Stimulated activated CD8-positive, alpha-beta memory T cell treated with anti-CD3 and anti-CD28 coated beads, Interleukin-12 subunit alpha, Interleukin-12 subunit beta, amount 100 ng/mL, for 1 hour (primary cell): Measurements from ENCODE around the gene PPP1R12B.
"Not testable (repeated sequence)": the region's sequence is repeated elsewhere in the genome, so short reads cannot be mapped to it uniquely, and the experiment has no call there.

ENCODE experiments used
- DNase-seq: peaks from one replicate; pipeline ENCODE4 v3.0.0-alpha.2; 2020; ENCODE audit warnings: low read depth

The PPP1R12B gene

DNA sequence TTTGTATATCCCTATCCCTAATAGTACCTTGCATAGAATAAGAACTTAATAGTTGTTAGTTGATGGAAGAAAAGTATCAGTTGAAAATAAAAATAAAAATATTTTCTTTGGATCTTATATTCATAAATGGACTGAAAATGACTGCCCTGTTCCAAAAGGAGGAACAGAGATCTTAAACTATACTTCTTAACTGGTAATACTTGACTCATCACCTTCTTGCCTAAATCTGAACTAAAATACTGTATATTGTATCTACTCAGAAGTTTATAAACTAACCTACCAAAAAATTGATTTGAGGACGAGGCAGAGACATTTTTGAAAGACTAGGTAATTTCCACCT is 182.9 kb downstream of the PPP1R12B start:
- no peak for DNase-seq

- not testable (repeated sequence) for DNase-seq
These were observed 183.5 kb downstream of the PPP1R12B start for GRCh38 chr1:202531812-202532616.

DNA sequence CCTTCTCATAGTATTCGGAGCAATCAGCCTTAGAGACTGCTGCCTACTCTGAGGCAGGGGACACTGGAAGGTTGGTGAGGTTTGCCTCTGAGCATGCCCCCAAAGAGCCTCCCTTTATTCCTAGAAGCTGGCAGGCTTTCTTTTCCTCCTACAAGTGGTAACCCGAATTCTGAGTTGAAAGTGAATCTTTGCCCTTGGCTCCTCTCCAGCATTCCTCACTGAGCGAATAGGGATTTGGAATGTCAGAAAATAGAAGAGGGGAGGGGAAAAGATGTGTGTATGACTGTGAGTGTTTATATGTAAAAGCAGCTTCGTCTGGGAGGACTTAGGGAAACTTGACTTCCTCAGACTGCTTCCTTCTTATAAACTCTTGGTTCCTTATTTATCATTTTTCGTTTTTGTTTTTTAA is 190.7 kb downstream of the PPP1R12B start:
- DNase-seq, result not testable (repeated sequence)

DNA sequence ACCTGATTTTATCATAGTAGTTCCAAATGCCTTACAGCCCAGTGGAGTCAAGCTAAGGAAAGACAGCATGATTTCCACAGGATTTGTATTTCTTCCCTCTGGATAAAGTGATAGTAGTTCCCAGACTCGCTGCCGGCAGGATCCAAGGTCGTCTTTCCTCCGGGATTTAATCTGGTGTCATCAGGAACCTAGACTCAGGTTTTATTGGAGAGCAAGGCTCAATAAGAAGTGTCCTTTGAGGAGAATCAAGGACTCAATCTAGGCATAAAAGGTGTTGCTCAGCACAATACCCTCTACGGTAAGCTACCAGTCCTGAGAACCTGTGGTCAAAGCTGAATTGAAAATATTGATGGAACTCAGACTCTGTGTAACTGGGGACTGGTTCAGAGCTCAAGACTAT is 191.1 kb downstream of the PPP1R12B start:
- not testable (repeated sequence) for DNase-seq

- DNase-seq, result no peak
These were observed 191.5 kb downstream of the PPP1R12B start for GRCh38 chr1:202540014-202540413.

GRCh38 chr1:202540448-202540847 is 191.9 kb downstream of the PPP1R12B start:
- no peak for DNase-seq

GRCh38 chr1:202540858-202541257 is 192.4 kb downstream of the PPP1R12B start:
- DNase-seq, result not testable (repeated sequence)

GRCh38 chr1:202542415-202542814 is 193.9 kb downstream of the PPP1R12B start:
- not testable (repeated sequence) for DNase-seq

DNA sequence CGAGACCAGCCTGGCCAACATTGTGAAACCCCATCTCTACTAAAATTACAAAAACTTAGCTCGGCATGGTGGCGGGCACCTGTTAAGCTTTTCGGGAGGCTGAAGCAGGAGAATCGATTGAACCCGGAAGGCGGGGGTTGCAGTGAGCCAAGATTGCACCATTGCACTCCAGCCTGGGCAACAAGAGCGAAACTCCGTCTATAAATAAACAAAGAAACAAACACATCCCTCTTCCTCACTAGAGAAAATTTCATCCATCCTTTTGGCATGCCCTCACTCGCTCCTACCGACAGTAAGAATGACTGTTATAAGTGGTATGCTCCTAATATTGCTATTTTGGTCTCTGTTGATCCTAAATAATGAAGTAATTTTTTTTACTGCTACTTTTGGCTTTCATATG is 195.0 kb downstream of the PPP1R12B start:
- not testable (repeated sequence) for DNase-seq

- not testable (repeated sequence) for DNase-seq
These were observed 196.4 kb downstream of the PPP1R12B start for GRCh38 chr1:202544766-202545449.

DNA sequence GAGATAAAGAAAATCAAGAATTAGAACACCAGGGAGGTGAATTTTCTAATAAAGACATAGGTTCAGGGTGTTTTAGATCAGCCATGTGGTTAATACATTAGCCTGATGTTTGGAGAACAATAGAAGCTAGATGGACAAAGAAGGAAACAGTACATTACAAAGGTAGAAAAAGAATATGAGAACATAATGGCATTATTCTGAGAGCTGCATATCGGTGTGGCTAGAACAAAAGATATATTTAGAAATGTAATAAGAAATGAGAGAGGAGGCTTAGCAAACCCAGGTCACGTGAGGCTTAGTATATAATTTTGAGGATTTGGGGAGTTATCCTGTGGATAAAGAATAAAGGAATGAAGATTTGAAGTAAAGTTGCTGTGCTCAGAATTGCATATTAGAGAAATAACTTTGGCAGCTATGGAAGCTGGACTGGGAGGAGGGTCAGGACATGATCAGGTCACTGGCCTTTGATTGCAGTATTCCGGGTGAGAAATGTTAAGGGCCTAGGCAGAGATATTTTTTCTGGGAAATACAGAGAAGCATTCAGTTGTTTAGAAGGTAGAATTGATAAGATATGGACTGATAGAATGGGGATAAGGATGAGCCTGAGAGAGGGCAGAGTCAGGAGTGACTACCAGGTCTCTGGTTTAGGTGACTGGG is 197.3 kb downstream of the PPP1R12B start:
- DNase-seq, result not testable (repeated sequence)

GRCh38 chr1:202546377-202546776 is 197.9 kb downstream of the PPP1R12B start:
- DNase-seq, result not testable (repeated sequence)

- DNase-seq, result not testable (repeated sequence)
These were observed 198.3 kb downstream of the PPP1R12B start for GRCh38 chr1:202546796-202547195.

DNA sequence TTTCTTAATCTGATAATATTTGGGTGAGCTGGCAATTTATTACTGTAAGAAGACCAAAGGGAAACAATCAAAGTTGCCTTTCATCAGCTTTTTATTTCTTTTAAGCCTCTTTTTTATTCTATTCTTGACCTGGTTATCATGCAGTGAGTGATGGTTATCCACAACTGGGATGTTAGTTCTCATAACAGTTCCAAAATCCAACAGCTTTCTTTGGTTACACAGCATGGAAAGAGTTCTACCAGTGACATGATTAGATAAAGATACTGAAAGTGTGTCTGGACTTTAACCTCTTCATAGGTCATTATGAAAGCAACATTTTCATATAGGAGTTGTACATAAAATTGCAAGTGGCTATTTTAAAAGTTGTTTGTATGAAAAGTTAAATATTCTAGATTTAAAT is 198.7 kb downstream of the PPP1R12B start:
- DNase-seq, result no peak

- not testable (repeated sequence) for DNase-seq
These were observed 201.6 kb downstream of the PPP1R12B start for GRCh38 chr1:202550088-202550487.

DNA sequence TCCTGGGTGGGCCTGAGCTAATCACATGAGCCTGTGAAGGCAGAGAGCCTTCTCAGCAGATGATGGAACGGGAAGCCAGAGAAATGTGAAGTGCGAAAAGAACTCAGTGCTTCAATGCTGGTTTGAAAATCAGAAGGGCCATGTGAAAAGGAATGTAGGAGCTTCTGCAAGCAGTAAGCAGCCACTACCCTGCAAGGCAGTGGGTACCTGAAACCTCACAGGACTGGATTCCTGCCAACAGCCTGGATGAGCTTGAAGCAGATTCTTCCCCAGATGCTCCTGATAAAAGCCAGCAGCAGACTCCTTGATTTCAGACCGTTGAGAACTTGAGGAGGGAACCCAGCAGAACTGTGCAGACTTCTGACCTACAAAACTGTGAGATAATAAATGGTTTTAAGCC is 203.2 kb downstream of the PPP1R12B start:
- no peak for DNase-seq

- DNase-seq, result not testable (repeated sequence)
These were observed 204.1 kb downstream of the PPP1R12B start for GRCh38 chr1:202552615-202553014.

- not testable (repeated sequence) for DNase-seq
These were observed 204.6 kb downstream of the PPP1R12B start for GRCh38 chr1:202553078-202553477.

DNA sequence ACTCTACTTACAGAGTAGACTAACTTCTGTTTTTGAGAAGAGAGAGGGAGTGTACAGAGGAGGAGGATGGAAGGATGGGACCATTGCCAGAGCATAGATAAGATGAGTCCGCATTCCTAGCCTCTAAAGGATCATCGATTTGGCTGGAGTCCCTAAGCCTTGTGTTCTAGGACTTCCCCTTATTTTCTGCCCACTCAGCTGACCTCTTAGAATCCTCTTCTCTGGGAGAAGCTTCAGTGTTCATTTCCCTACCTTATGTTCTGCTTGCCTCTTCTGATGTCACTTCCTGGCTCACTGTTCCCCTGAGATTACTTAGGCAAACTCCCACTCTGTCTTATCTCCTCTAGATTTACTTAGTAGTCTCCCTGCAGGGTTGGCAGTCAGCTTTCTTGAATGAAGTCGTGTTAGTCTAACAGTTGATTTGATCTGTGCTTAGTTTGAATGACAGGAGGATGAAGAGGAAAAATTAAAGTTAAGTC is 205.1 kb downstream of the PPP1R12B start:
- no peak for DNase-seq

GRCh38 chr1:202554619-202555018 is 206.1 kb downstream of the PPP1R12B start:
- not testable (repeated sequence) for DNase-seq

DNA sequence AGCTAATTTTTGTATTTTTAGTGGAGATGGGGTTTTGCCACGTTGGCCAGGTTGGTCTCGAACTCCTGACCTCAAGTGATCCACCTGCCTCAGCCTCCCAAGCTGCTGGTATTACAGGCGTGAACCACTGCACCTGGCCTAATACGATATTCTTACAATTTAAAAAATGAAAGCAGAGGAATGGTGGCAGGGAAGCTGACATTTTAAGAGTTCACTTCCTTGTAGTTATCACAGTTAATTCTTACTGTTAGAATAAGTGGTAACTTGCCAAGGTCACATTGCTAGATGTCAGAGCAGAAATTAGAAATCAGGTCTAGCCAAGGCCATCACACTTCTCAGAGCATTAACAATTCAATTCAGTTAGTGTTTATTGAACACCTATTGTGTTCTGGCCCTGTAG is 207.5 kb downstream of the PPP1R12B start:
- not testable (repeated sequence) for DNase-seq

DNA sequence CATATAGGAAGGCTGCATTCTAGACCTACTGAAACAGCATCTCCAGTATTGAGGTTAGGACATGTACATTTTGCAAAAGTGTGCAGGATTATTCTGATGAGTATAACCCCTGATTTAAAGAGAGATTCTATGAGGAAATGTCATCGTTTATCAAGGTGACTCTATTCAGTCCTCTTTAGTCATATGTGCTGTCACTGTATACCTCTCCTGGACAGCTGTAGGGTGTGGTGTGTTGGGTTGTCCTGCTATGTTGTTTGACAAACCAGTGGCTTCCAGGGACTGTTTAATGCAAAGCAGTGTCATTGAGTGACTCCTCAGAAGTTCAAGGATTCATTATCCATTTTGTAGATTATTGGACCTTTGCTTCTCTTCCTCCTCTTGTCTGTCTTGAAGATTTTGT is 209.2 kb downstream of the PPP1R12B start:
- DNase-seq, result not testable (repeated sequence)

DNA sequence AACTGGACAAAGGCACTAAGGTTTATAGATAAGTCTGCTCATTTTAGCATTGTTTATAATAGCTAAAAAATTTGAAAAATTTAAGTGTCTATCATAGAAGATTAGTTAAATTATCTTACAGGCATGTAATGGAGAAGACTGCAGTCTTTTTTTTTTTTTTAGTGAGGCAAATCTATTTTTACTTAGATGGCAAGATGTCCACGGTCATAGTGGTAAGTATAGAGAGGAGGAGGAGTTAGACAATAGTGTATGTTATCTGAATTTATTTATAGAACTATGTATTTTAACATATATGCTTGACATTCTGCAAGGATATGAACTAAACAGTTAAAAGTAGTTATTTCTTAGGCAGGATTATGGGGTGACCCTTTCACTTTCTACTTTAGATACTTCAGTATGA is 212.7 kb downstream of the PPP1R12B start:
- no peak for DNase-seq
